Measurements from ENCODE around the gene WFDC8.

WFDC8 gene

GRCh38 chr20:45548410-45548809, 30.7 kb downstream of the WFDC8 start:
- DNase-seq (ENCODE audit: low read depth) = no peak

GRCh38 chr20:45547206-45547770, 31.8 kb downstream of the WFDC8 start, which contains the start of gene EPPIN:
Gene EPPIN (minus strand): TSS chr20:45547401. CDS start chr20:45547357, 44 bp downstream.
- no peak for DNase-seq (ENCODE audit: low read depth)

- DNase-seq (ENCODE audit: low read depth) = no peak
Observed at GRCh38 chr20:45545754-45546453, 33.2 kb downstream of the WFDC8 start.

GRCh38 chr20:45545351-45545750, 33.7 kb downstream of the WFDC8 start:
- DNase-seq (ENCODE audit: low read depth) = no peak

GRCh38 chr20:45539382-45539781, 39.7 kb downstream of the WFDC8 start, which contains the start of gene WFDC6:
Gene WFDC6 (minus strand): TSS chr20:45539482. CDS start chr20:45539407, 75 bp downstream.
- DNase-seq (ENCODE audit: low read depth) = no peak

- DNase-seq (ENCODE audit: low read depth) = no peak
Observed at GRCh38 chr20:45538209-45538799, 40.8 kb downstream of the WFDC8 start.

- no peak for DNase-seq (ENCODE audit: low read depth)
Observed at GRCh38 chr20:45527294-45527693, 51.8 kb downstream of the WFDC8 start.

- no peak for DNase-seq (ENCODE audit: low read depth)
Observed at GRCh38 chr20:45523821-45524220, 55.3 kb downstream of the WFDC8 start.

- no peak for DNase-seq (ENCODE audit: low read depth)
Observed at GRCh38 chr20:45518282-45518681, 60.8 kb downstream of the WFDC8 start.

- DNase-seq (ENCODE audit: low read depth) = no peak
Observed at GRCh38 chr20:45515147-45515913, 63.8 kb downstream of the WFDC8 start, which contains the start of gene SPINT3. Gene SPINT3 (minus strand): TSS chr20:45515622. CDS start chr20:45515608, 14 bp downstream.

GRCh38 chr20:45510242-45510862, 68.7 kb downstream of the WFDC8 start:
- no peak for DNase-seq (ENCODE audit: low read depth)

GRCh38 chr20:45509091-45509490, 70.0 kb downstream of the WFDC8 start:
- no peak for DNase-seq (ENCODE audit: low read depth)

GRCh38 chr20:45508068-45508886, 70.8 kb downstream of the WFDC8 start:
- no peak for DNase-seq (ENCODE audit: low read depth)

GRCh38 chr20:45507011-45507820, 71.9 kb downstream of the WFDC8 start:
- DNase-seq (ENCODE audit: low read depth) = no peak

- DNase-seq (ENCODE audit: low read depth) = no peak
Observed at GRCh38 chr20:45506398-45506797, 72.7 kb downstream of the WFDC8 start.

- DNase-seq (ENCODE audit: low read depth) = no peak
Observed at GRCh38 chr20:45503403-45503802, 75.7 kb downstream of the WFDC8 start.

GRCh38 chr20:45502561-45502960, 76.5 kb downstream of the WFDC8 start:
- no peak for DNase-seq (ENCODE audit: low read depth)
